ENCODE results near the gene SEC14L5.

DNA sequence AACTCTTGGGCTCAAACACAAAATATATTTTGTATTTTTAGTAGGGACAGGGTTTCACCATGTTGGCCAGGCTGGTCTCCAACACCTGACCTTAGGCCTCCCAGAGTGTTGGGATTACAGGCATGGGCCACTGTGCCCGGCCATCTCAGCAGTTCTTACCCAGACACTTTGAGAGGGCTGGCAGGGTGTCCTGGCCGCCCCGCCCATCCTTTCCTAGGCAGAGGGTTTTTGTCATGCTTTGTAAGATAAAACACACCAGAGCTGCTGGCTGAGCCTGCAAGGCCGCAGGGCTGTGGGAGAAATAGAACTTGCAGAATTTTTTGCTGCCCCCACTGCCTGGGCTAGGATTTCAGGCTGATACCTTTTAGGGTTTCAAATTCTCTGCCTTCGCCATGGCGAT lies 29.9 kb upstream of the SEC14L5 start:
- TF ChIP-seq CTCF (IDR thresholded peaks at IDR 0.05) (no peak), POLR2A (IDR thresholded peaks at IDR 0.05) (no peak)

All from prostate gland (tissue), 2 donors.